ENCODE results near the gene OSCP1. TPM values are rescaled to one million over a fixed set of nuclear protein-coding genes. Genes with fewer than 3 reads are reported as not detected.

The OSCP1 gene
- total RNA-seq, 2 experiments from 2014 or later, result 1.2 to 1.5 TPM

- Mint-ChIP-seq H3K4me1 (ENCODE audit: low read depth) (peaks cover 51% of the 10 kb centered on the region), H3K36me3 (ENCODE audit: low read depth) (peaks cover 14% of the 10 kb centered on the region), H3K4me3 (peak overlapping the region; percentile 80), H3K27ac (peak overlapping the region; percentile 88), H3K9me3 (no peaks in the 10 kb centered on the region), H3K27me3 (no peaks in the 10 kb centered on the region)
- no peak for TF ChIP-seq CTCF (IDR thresholded peaks at IDR 0.05)
- ChIA-PET POLR2A (interaction anchor here (1.1 to 4.4 kb wide), 9 partner anchors 7 to 228 kb away, joined by 3 to 119 read pairs (median 5); partner anchors contain the start of genes EVA1B and LSM10), CTCF (interaction anchor here (1.4 to 5.9 kb wide), 4 partner anchors 15 to 42 kb away, joined by 5 to 30 read pairs (median 8); no protein-coding TSS in a partner anchor)
- intact Hi-C loops (cut with micrococcal nuclease), result no loop called here
- DNase-seq (peak; percentile 52), ATAC-seq (no peak)
Observed at GRCh38 chr1:36384542-36385409, 65.5 kb downstream of the OSCP1 start.

- Mint-ChIP-seq H3K27me3 (no peaks in the 10 kb centered on the region), H3K36me3 (ENCODE audit: low read depth) (peaks cover 14% of the 10 kb centered on the region), H3K27ac (peak overlapping the region; percentile 0), H3K9me3 (no peaks in the 10 kb centered on the region), H3K4me1 (ENCODE audit: low read depth) (peaks cover 60% of the 10 kb centered on the region), H3K4me3 (no peak overlapping the region)
- intact Hi-C loops (cut with micrococcal nuclease), result no loop called here
- ATAC-seq (no peak), DNase-seq (no peak)
- CTCF ChIA-PET, result interaction anchor here (2.8 to 5.9 kb wide), 2 partner anchors 14 to 41 kb away, joined by 10 to 30 read pairs; no protein-coding TSS in a partner anchor
- no peak for TF ChIP-seq CTCF (IDR thresholded peaks at IDR 0.05)
- POLR2A ChIA-PET, result interaction anchor here (1.9 kb wide), 1 partner anchor 33 kb away, joined by 7 read pairs; no protein-coding TSS in a partner anchor
Observed at GRCh38 chr1:36383240-36383639, 67.0 kb downstream of the OSCP1 start.

GRCh38 chr1:36382669-36383068, 67.6 kb downstream of the OSCP1 start:
- intact Hi-C loops (cut with micrococcal nuclease), result no loop called here
- Mint-ChIP-seq H3K36me3 (ENCODE audit: low read depth) (peaks cover 13% of the 10 kb centered on the region), H3K4me1 (ENCODE audit: low read depth) (peaks cover 63% of the 10 kb centered on the region), H3K4me3 (no peak overlapping the region), H3K27me3 (no peaks in the 10 kb centered on the region), H3K27ac (no peak overlapping the region), H3K9me3 (no peaks in the 10 kb centered on the region)
- CTCF ChIA-PET, result interaction anchor here (0.8 to 5.9 kb wide), 4 partner anchors 14 to 40 kb away, joined by 3 to 30 read pairs (median 7); partner anchors contain the start of gene LSM10
- no peak for TF ChIP-seq CTCF (IDR thresholded peaks at IDR 0.05)
- DNase-seq (no peak), ATAC-seq (no peak)
- POLR2A ChIA-PET, result interaction anchor here (1.0 to 1.9 kb wide), 2 partner anchors 32 to 76 kb away, joined by 3 to 7 read pairs; no protein-coding TSS in a partner anchor

GRCh38 chr1:36382231-36382630, 68.0 kb downstream of the OSCP1 start:
- ATAC-seq (no peak), DNase-seq (no peak)
- ChIA-PET POLR2A (interaction anchor here (1.0 to 1.9 kb wide), 2 partner anchors 32 to 77 kb away, joined by 3 to 7 read pairs; no protein-coding TSS in a partner anchor), CTCF (interaction anchor here (0.8 to 5.9 kb wide), 3 partner anchors 13 to 40 kb away, joined by 3 to 30 read pairs (median 4); partner anchors contain the start of gene LSM10)
- H3K27ac Mint-ChIP-seq, result no peak overlapping the region
- no peaks in the 10 kb centered on the region for H3K27me3 Mint-ChIP-seq
- intact Hi-C loops (cut with micrococcal nuclease), result no loop called here
- no peaks in the 10 kb centered on the region for H3K9me3 Mint-ChIP-seq
- peaks cover 61% of the 10 kb centered on the region for H3K4me1 Mint-ChIP-seq (ENCODE audit: low read depth)
- H3K36me3 Mint-ChIP-seq (ENCODE audit: low read depth), result peaks cover 11% of the 10 kb centered on the region
- no peak overlapping the region for H3K4me3 Mint-ChIP-seq
- TF ChIP-seq CTCF (IDR thresholded peaks at IDR 0.05), result no peak

All from activated CD8-positive, alpha-beta T cell treated with anti-CD3 and anti-CD28 coated beads for 36 hours (primary cell).